Measurements from ENCODE around the gene NHERF1.

- no peak for TF ChIP-seq CTCF (IDR thresholded peaks at IDR 0.05; ENCODE audit: insufficient read depth, low read depth, low read length)
- no peak for TF ChIP-seq EZH2 (IDR thresholded peaks at IDR 0.05; ENCODE audit: insufficient read depth, low read length)
Observed at GRCh38 chr17:74754832-74755231, 6.4 kb downstream of the NHERF1 start.

Measured in astrocyte (in vitro differentiated cells and primary cell).